Large intestine (tissue), 3 donors: ENCODE data around the gene OSCAR. TPM values are rescaled to one million over a fixed set of nuclear protein-coding genes. Genes with fewer than 3 reads are reported as not detected.

ENCODE experiments used
- DNase-seq, 2 donors: peaks; one replicate each; pipeline versions ENCODE4 v3.0.0 to v3.0.0-alpha.2; 2013
- H3K27ac ChIP-seq: one replicate; pipeline ENCODE4 v1.5.1; 2013; ENCODE audit warnings: low read length
- H3K27me3 ChIP-seq: 2 replicates; pipeline ENCODE4 v1.6.1; 2013; ENCODE audit warnings: low read length; ENCODE audit not compliant: control insufficient read depth, insufficient read depth
- H3K36me3 ChIP-seq: 2 replicates; pipeline ENCODE4 v1.6.1; 2013; ENCODE audit warnings: low read length; ENCODE audit not compliant: control insufficient read depth, insufficient read depth
- H3K4me1 ChIP-seq: one replicate; pipeline ENCODE4 v1.6.1; 2013; ENCODE audit warnings: low read length; ENCODE audit not compliant: control insufficient read depth, insufficient read depth
- H3K4me3 ChIP-seq: one replicate; pipeline ENCODE4 v1.5.1; 2013; ENCODE audit warnings: low read length
- H3K9me3 ChIP-seq: one replicate; pipeline ENCODE4 v1.6.1; 2013; ENCODE audit warnings: mild to moderate bottlenecking, low read depth, low read length, moderate library complexity; ENCODE audit not compliant: control insufficient read depth
- WGBS: methylation state at CpG from one replicate; pipeline ENCODE4 v1.1.5; 2013; ENCODE audit warnings: low lambda C conversion rate; ENCODE audit not compliant: insufficient coverage; 5-methylcytosine and 5-hydroxymethylcytosine counted together
- polyA plus RNA-seq: library from polyadenylated mRNA; unstranded; fragments of 120-200 nt; gene quantifications from one replicate; pipeline ENCODE4 v1.2.1, GENCODE V29; 2013

Gene OSCAR
- polyA plus RNA-seq, 1 donor = 0.31 TPM

DNA sequence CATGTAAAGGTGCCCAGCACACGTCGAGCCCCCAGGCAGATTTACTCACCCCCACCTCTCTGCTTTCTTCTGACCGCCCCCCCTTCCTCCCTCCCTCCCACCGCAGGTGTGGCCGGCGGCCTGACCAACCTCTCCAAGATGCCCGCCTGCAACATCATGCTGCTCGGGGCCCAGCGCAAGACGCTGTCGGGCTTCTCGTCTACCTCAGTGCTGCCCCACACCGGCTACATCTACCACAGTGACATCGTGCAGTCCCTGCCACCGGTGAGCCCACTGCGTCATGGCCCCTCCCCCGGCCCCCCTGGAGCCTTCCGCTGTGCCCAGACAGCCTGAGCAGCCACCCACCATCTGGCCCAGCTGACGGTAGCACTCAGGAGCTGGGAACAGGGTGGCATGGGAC is 23.8 kb upstream of the OSCAR start:
- WGBS = no CpG with 5 or more reads among the region's 19 CpGs

DNA sequence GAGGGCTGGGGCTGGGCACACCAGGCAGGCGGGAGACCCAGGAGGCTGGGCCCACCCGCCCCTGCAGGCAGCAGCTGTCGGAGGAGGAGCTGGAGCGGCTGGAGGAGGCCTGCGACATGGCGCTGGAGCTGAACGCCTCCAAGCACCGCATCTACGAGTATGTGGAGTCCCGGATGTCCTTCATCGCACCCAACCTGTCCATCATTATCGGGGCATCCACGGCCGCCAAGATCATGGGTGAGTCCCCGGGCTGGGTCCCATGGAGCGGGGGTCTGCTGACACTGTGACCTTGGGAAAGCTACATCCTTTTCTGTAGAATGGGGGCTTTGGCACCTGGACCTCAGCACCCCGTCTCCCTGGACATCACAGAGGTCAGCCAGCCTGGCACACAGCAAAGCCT is 23.1 kb upstream of the OSCAR start:
- no peak for DNase-seq
- no peaks in the 10 kb centered on the region for H3K27me3 ChIP-seq
- H3K36me3 ChIP-seq = peaks cover 79% of the 10 kb centered on the region
- no peak overlapping the region for H3K4me3 ChIP-seq
- no peaks in the 10 kb centered on the region for H3K9me3 ChIP-seq
- H3K4me1 ChIP-seq = no peaks in the 10 kb centered on the region
- WGBS = no CpG with 5 or more reads among the region's 17 CpGs
- no peak overlapping the region for H3K27ac ChIP-seq

More for the DNA sequence above, 23.8 kb upstream of the OSCAR start:
- H3K36me3 ChIP-seq = peaks cover 84% of the 10 kb centered on the region
- no peaks in the 10 kb centered on the region for H3K9me3 ChIP-seq
- H3K27ac ChIP-seq = no peak overlapping the region
- H3K4me3 ChIP-seq = no peak overlapping the region
- H3K27me3 ChIP-seq = no peaks in the 10 kb centered on the region
- DNase-seq = no peak
- no peaks in the 10 kb centered on the region for H3K4me1 ChIP-seq

GRCh38 chr19:54121259-54121658 is 20.7 kb upstream of the OSCAR start:
- 100% methylated on average over 2 of the region's 10 CpGs for WGBS
- DNase-seq = no peak
- H3K4me3 ChIP-seq = no peak overlapping the region

DNA sequence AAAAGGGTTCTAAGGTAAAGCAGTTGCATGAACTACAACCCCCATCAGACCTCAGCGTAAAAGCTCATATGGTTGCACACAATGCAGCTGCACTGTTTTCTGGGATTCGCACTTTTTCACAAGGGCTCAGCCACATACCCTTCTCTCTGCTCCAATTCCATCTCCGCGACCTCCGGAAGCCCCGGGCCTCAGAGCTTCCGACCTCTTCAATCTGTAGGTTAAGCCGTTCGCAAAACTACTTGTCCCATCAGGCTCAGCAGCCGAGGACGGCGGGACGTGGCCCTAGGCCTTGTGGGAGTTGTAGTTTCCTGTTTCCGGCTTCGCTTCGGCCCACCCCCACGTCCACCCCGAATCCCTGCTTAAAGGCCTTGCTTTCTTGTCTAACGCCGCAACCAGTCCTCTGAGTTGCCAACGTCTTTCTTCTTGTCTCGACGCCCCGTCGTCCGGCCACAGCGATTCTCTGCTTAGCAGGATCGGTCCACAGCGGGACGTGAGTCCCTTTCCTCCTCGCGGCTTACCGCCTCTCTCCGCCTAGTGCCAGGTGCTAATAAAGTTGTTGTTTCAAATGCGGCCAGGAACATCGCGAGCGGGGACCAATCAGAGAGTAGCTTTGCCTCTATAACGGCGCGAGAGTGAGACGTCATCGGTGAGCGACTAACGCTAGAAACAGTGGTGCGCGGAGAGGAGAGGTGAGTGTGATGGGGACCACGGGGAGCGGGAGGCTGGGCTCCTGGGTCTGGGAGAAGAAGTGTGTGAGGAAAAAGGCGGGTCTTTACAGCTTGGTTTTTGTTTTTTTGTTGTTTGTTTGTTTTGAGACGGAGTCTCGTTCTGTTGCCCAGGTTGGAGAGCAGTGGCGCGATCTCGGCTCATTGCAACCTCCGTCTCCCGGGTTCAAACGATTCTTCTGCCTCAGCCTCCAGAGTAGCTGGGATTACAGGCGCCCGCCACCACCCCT is 14.8 kb upstream of the OSCAR start, which contains the start of the genes PRPF31 and TFPT:
TSS of gene PRPF31 (plus strand) at position 646 of the 955 bp plus-strand sequence. CDS start 2,525 bp downstream, outside the sequence.
TSS of gene TFPT (minus strand) at position 549 of the 955 bp plus-strand sequence. CDS start at position 161, 388 bp downstream.
- no peaks in the 10 kb centered on the region for H3K9me3 ChIP-seq
- H3K27ac ChIP-seq = peak within 1 kb of the TSS; percentile 71
- 0% methylated on average over 3 of the region's 60 CpGs for WGBS
- no peaks in the 10 kb centered on the region for H3K27me3 ChIP-seq
- H3K4me3 ChIP-seq = peak within 1 kb of the TSS; percentile 66
- peak; percentile 97 to 99 for DNase-seq
- peaks cover 6% of the 10 kb centered on the region for H3K4me1 ChIP-seq
- H3K36me3 ChIP-seq = peaks cover 22% of the 10 kb centered on the region

More at GRCh38 chr19:54121259-54121658, 20.7 kb upstream of the OSCAR start:
- Histone ChIP-seq H3K27me3 (no peaks in the 10 kb centered on the region), H3K4me1 (peaks cover 6% of the 10 kb centered on the region), H3K27ac (no peak overlapping the region), H3K36me3 (peaks cover 60% of the 10 kb centered on the region), H3K9me3 (no peaks in the 10 kb centered on the region)

GRCh38 chr19:54114340-54115108 is 13.9 kb upstream of the OSCAR start:
- no CpG with 5 or more reads among the region's 28 CpGs for WGBS
- no peak overlapping the region for H3K27ac ChIP-seq

GRCh38 chr19:54109651-54110050 is 9.0 kb upstream of the OSCAR start:
- no peaks in the 10 kb centered on the region for H3K27me3 ChIP-seq
- H3K4me1 ChIP-seq = no peaks in the 10 kb centered on the region
- no CpG with 5 or more reads among the region's 6 CpGs for WGBS
- DNase-seq = no peak
- no peak overlapping the region for H3K27ac ChIP-seq
- no peak overlapping the region for H3K4me3 ChIP-seq
- H3K36me3 ChIP-seq = peaks cover 48% of the 10 kb centered on the region
- no peaks in the 10 kb centered on the region for H3K9me3 ChIP-seq

More at GRCh38 chr19:54114340-54115108, 13.9 kb upstream of the OSCAR start:
- Histone ChIP-seq H3K4me3 (peak overlapping the region; percentile 66), H3K4me1 (peaks cover 6% of the 10 kb centered on the region), H3K27me3 (no peaks in the 10 kb centered on the region), H3K36me3 (peaks cover 22% of the 10 kb centered on the region), H3K9me3 (no peaks in the 10 kb centered on the region)
- peak in 1 of 2 donors; percentile 27 for DNase-seq

DNA sequence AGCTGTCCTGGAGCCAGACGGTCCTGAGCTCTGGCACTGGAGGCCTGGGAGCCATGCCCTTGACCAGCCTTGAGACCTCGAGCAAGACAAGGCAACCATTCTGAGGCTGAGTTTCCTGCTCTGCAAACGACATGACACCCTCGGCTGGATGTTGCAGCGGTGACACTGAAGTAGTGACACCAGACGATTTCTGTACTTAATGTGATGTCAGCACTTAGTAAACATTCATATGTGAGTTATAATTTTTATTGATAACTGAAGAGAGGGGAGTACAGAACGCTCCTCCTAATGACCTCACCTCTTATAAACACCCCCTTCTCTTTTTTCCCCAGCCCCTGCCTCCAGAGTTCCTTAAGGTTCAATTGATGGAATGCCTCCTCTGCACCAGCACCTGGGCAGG is 7.9 kb upstream of the OSCAR start:
- no peak for DNase-seq
- H3K9me3 ChIP-seq = no peaks in the 10 kb centered on the region
- 60% methylated on average over 1 of the region's 7 CpGs for WGBS
- H3K27ac ChIP-seq = no peak overlapping the region
- H3K4me3 ChIP-seq = no peak overlapping the region
- peaks cover 48% of the 10 kb centered on the region for H3K36me3 ChIP-seq
- H3K27me3 ChIP-seq = no peaks in the 10 kb centered on the region
- H3K4me1 ChIP-seq = no peaks in the 10 kb centered on the region

- no peaks in the 10 kb centered on the region for H3K27me3 ChIP-seq
- DNase-seq = no peak
- WGBS = no CpG with 5 or more reads among the region's 21 CpGs
- H3K4me1 ChIP-seq = no peaks in the 10 kb centered on the region
- peaks cover 48% of the 10 kb centered on the region for H3K36me3 ChIP-seq
- no peak overlapping the region for H3K27ac ChIP-seq
- no peaks in the 10 kb centered on the region for H3K9me3 ChIP-seq
- no peak overlapping the region for H3K4me3 ChIP-seq
Observed at GRCh38 chr19:54107876-54108490, 7.4 kb upstream of the OSCAR start.

DNA sequence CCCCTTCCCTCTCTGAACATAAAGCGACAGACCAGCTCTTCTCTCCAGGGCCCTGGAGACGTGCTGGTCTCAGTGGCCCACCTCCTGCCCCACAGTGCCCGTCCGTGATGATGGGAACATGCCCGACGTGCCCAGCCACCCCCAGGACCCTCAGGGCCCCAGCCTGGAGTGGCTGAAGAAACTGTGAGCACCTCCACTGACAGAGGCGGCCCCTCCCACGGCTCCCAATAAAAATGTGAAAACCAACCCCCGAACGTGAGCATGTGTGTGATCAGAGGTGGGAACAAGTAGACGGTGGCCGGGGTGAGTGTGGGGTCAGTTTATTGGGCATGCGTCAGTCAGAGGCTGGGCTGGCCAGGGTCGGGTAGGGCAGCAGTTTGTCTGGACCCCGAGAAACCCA is 6.1 kb upstream of the OSCAR start:
- Histone ChIP-seq H3K27me3 (no peaks in the 10 kb centered on the region), H3K9me3 (no peaks in the 10 kb centered on the region), H3K4me1 (no peaks in the 10 kb centered on the region), H3K27ac (no peak overlapping the region), H3K36me3 (peaks cover 46% of the 10 kb centered on the region), H3K4me3 (no peak overlapping the region)
- no peak for DNase-seq
- no CpG with 5 or more reads among the region's 15 CpGs for WGBS

GRCh38 chr19:54105796-54106195 is 5.2 kb upstream of the OSCAR start:
- Histone ChIP-seq H3K9me3 (no peaks in the 10 kb centered on the region), H3K4me1 (no peaks in the 10 kb centered on the region), H3K36me3 (peaks cover 44% of the 10 kb centered on the region), H3K27me3 (no peaks in the 10 kb centered on the region), H3K27ac (no peak overlapping the region), H3K4me3 (no peak overlapping the region)
- DNase-seq = no peak
- WGBS = 100% methylated on average over 2 of the region's 10 CpGs
